OCI-LY1 (cell line): ENCODE data around the gene MET.

Source experiments
- H2AFZ ChIP-seq: fragments of 200-600 bp; sonication (generic), shearing (Covaris generic); 2 replicates; pipeline ENCODE4 v1.6.0; 2014; ENCODE audit warnings: antibody characterized with exemption, mild to moderate bottlenecking, low read length
- H3F3A ChIP-seq: fragments of 200-600 bp; sonication (generic), shearing (Covaris generic); 2 replicates; pipeline ENCODE4 v1.6.0; 2014; ENCODE audit warnings: mild to moderate bottlenecking, antibody characterized with exemption, low read length, moderate library complexity; ENCODE audit not compliant: insufficient read depth
- H3K27ac ChIP-seq: fragments of 200-600 bp; sonication (generic); 2 replicates; pipeline ENCODE4 v1.5.1; 2014; ENCODE audit warnings: low read length, mixed run types, mild to moderate bottlenecking, low read depth; ENCODE audit not compliant: poor library complexity, severe bottlenecking
- H3K27me3 ChIP-seq: fragments of 200-600 bp; sonication (generic); 2 replicates; pipeline ENCODE4 v1.6.0; 2014; ENCODE audit warnings: antibody characterized with exemption, mild to moderate bottlenecking, low read length, moderate library complexity; ENCODE audit not compliant: insufficient read depth
- H3K36me3 ChIP-seq: fragments of 200-600 bp; sonication (generic); 2 replicates; pipeline ENCODE4 v1.6.1; 2014; ENCODE audit warnings: mild to moderate bottlenecking, antibody characterized with exemption, low read length, moderate library complexity, mixed read lengths; ENCODE audit not compliant: insufficient read depth
- H3K4me1 ChIP-seq: fragments of 200-600 bp; sonication (generic); 2 replicates; pipeline ENCODE4 v1.5.1; 2014; ENCODE audit warnings: mild to moderate bottlenecking, low read length, moderate library complexity; ENCODE audit not compliant: insufficient read depth, severe bottlenecking
- H3K4me2 ChIP-seq: fragments of 200-600 bp; sonication (generic), shearing (Covaris generic); 2 replicates; pipeline ENCODE4 v1.6.1; 2014; ENCODE audit warnings: low read length
- H3K4me3 ChIP-seq: fragments of 200-600 bp; sonication (generic); 2 replicates; pipeline ENCODE4 v1.5.1; 2014; ENCODE audit warnings: low read length, low read depth, mild to moderate bottlenecking, mixed read lengths; ENCODE audit not compliant: poor library complexity, severe bottlenecking
- H3K79me2 ChIP-seq: fragments of 200-600 bp; shearing (Covaris generic); 2 replicates; pipeline ENCODE4 v1.6.1; 2016; ENCODE audit warnings: mixed run types, low read length, mixed read lengths; ENCODE audit not compliant: insufficient read depth
- H3K9ac ChIP-seq: fragments of 200-600 bp; sonication (generic), shearing (Covaris generic); 2 replicates; pipeline ENCODE4 v1.6.1; 2014; ENCODE audit warnings: mild to moderate bottlenecking, low read length, mixed read lengths
- H3K9me2 ChIP-seq: fragments of 200-600 bp; sonication (generic), shearing (Covaris generic); 2 replicates; pipeline ENCODE4 v1.6.1; 2014; ENCODE audit warnings: low read depth, mild to moderate bottlenecking, low read length, mixed read lengths
- H3K9me3 ChIP-seq: fragments of 200-600 bp; shearing (Covaris generic); 2 replicates; pipeline ENCODE4 v1.6.1; 2014; ENCODE audit warnings: low read length, mixed read lengths
- H4K20me1 ChIP-seq: fragments of 200-600 bp; sonication (generic), shearing (Covaris generic); 2 replicates; pipeline ENCODE4 v1.6.0; 2016; ENCODE audit warnings: mild to moderate bottlenecking, low read length; ENCODE audit not compliant: insufficient read depth
- CTCF ChIP-seq: fragments of 200-600 bp; sonication (generic), shearing (Covaris generic); IDR thresholded peaks from 2 replicates; pipeline ENCODE4 v1.5.1; 2017; ENCODE audit warnings: mild to moderate bottlenecking, antibody characterized with exemption, low read length, moderate library complexity, mixed read lengths
- EZH2 ChIP-seq: fragments of 200-600 bp; sonication (generic), shearing (Covaris generic); IDR thresholded peaks from 2 replicates; pipeline ENCODE4 v1.8.0; 2017; ENCODE audit warnings: borderline replicate concordance, mixed run types, mild to moderate bottlenecking, antibody characterized with exemption, low read length, moderate library complexity, mixed read lengths

Gene MET

GRCh38 chr7:116697152-116697551 is 25.2 kb downstream of the MET start:
- H2AFZ ChIP-seq: no peak overlapping the region
- no peaks in the 10 kb centered on the region for H4K20me1 ChIP-seq
- H3K9ac ChIP-seq: no peak overlapping the region
- no peaks in the 10 kb centered on the region for H3F3A ChIP-seq
- no peaks in the 10 kb centered on the region for H3K4me1 ChIP-seq
- H3K27ac ChIP-seq: no peak overlapping the region
- H3K79me2 ChIP-seq: no peaks in the 10 kb centered on the region
- no peak overlapping the region for H3K4me2 ChIP-seq
- H3K27me3 ChIP-seq: no peaks in the 10 kb centered on the region; the same call in 1 of the 2 replicates
- no peaks in the 10 kb centered on the region for H3K36me3 ChIP-seq
- H3K4me3 ChIP-seq: no peak overlapping the region
- TF ChIP-seq CTCF (no peak), EZH2 (no peak)
- no peaks in the 10 kb centered on the region for H3K9me2 ChIP-seq
- H3K9me3 ChIP-seq: no peaks in the 10 kb centered on the region

- H3K4me2 ChIP-seq: no peak overlapping the region
- no peaks in the 10 kb centered on the region for H3F3A ChIP-seq
- no peaks in the 10 kb centered on the region for H3K9me3 ChIP-seq
- H4K20me1 ChIP-seq: no peaks in the 10 kb centered on the region
- H3K27ac ChIP-seq: no peak overlapping the region
- TF ChIP-seq CTCF (no peak), EZH2 (no peak)
- H3K79me2 ChIP-seq: no peaks in the 10 kb centered on the region
- H3K36me3 ChIP-seq: no peaks in the 10 kb centered on the region
- H3K4me3 ChIP-seq: no peak overlapping the region
- no peaks in the 10 kb centered on the region; the same call in 1 of the 2 replicates for H3K27me3 ChIP-seq
- H2AFZ ChIP-seq: no peak overlapping the region
- no peaks in the 10 kb centered on the region for H3K4me1 ChIP-seq
- H3K9ac ChIP-seq: no peak overlapping the region
- H3K9me2 ChIP-seq: no peaks in the 10 kb centered on the region
Measured at GRCh38 chr7:116697761-116698160, 25.8 kb downstream of the MET start.

- Histone ChIP-seq H3K9me3 (no peaks in the 10 kb centered on the region), H3K9me2 (no peaks in the 10 kb centered on the region), H3F3A (no peaks in the 10 kb centered on the region), H3K9ac (no peak overlapping the region), H3K79me2 (no peaks in the 10 kb centered on the region), H3K4me1 (no peaks in the 10 kb centered on the region), H4K20me1 (no peaks in the 10 kb centered on the region), H3K4me2 (no peak overlapping the region), H2AFZ (no peak overlapping the region), H3K27ac (no peak overlapping the region), H3K36me3 (no peaks in the 10 kb centered on the region), H3K4me3 (no peak overlapping the region), H3K27me3 (no peaks in the 10 kb centered on the region; the same call in 1 of the 2 replicates)
- no peak for TF ChIP-seq EZH2
- no peak for TF ChIP-seq CTCF
Measured at GRCh38 chr7:116698396-116698795, 26.4 kb downstream of the MET start.
